ENCODE results near the gene ZNF232.
"Not testable (repeated sequence)": the region's sequence is repeated elsewhere in the genome, so short reads cannot be mapped to it uniquely, and the experiment has no call there.

ZNF232 gene

GRCh38 chr17:5111402-5112204 lies at the start of gene ZNF232:
TSS of gene ZNF232 (minus strand) at chr17:5111878. CDS start at chr17:5111822, 56 bp downstream.
- peak; percentile 78 to 84 (median 79) for DNase-seq (ENCODE audit: low read depth in 3 of 3, low spot score in 1 of 3)

GRCh38 chr17:5160702-5161101 lies 49.0 kb upstream of the ZNF232 start:
- not testable (repeated sequence) for DNase-seq (ENCODE audit: low read depth in 3 of 3, low spot score in 1 of 3)

- not testable (repeated sequence) for DNase-seq (ENCODE audit: low read depth in 3 of 3, low spot score in 1 of 3)
Observed at GRCh38 chr17:5146122-5146521, 34.4 kb upstream of the ZNF232 start.

- not testable (repeated sequence) for DNase-seq (ENCODE audit: low read depth in 3 of 3, low spot score in 1 of 3)
Observed at GRCh38 chr17:5142877-5143276, 31.2 kb upstream of the ZNF232 start.

GRCh38 chr17:5139458-5139732 lies 27.7 kb upstream of the ZNF232 start:
- DNase-seq (ENCODE audit: low read depth in 3 of 3, low spot score in 1 of 3), result no peak

GRCh38 chr17:5138616-5139457 lies 27.2 kb upstream of the ZNF232 start:
- DNase-seq (ENCODE audit: low read depth in 3 of 3, low spot score in 1 of 3), result no peak

GRCh38 chr17:5138198-5138544 lies 26.5 kb upstream of the ZNF232 start:
- DNase-seq (ENCODE audit: low read depth in 3 of 3, low spot score in 1 of 3), result not testable (repeated sequence)

- not testable (repeated sequence) for DNase-seq (ENCODE audit: low read depth in 3 of 3, low spot score in 1 of 3)
Observed at GRCh38 chr17:5137511-5138197, 26.0 kb upstream of the ZNF232 start.

- DNase-seq (ENCODE audit: low read depth in 3 of 3, low spot score in 1 of 3), result not testable (repeated sequence)
Observed at GRCh38 chr17:5136580-5137412, 25.1 kb upstream of the ZNF232 start.

- DNase-seq (ENCODE audit: low read depth in 3 of 3, low spot score in 1 of 3), result no peak
Observed at GRCh38 chr17:5135726-5136579, 24.3 kb upstream of the ZNF232 start.

GRCh38 chr17:5135131-5135712 lies 23.5 kb upstream of the ZNF232 start:
- DNase-seq (ENCODE audit: low read depth in 3 of 3, low spot score in 1 of 3), result not testable (repeated sequence)

GRCh38 chr17:5134571-5134970 lies 22.9 kb upstream of the ZNF232 start:
- not testable (repeated sequence) for DNase-seq (ENCODE audit: low read depth in 3 of 3, low spot score in 1 of 3)

GRCh38 chr17:5133961-5134360 lies 22.3 kb upstream of the ZNF232 start:
- DNase-seq (ENCODE audit: low read depth in 3 of 3, low spot score in 1 of 3), result not testable (repeated sequence)

- no peak for DNase-seq (ENCODE audit: low read depth in 3 of 3, low spot score in 1 of 3)
Observed at GRCh38 chr17:5133311-5133710, 21.6 kb upstream of the ZNF232 start.

GRCh38 chr17:5132503-5133225 lies 21.0 kb upstream of the ZNF232 start:
- DNase-seq (ENCODE audit: low read depth in 3 of 3, low spot score in 1 of 3), result not testable (repeated sequence)

GRCh38 chr17:5131799-5132502 lies 20.3 kb upstream of the ZNF232 start:
- DNase-seq (ENCODE audit: low read depth in 3 of 3, low spot score in 1 of 3), result not testable (repeated sequence)

- no peak for DNase-seq (ENCODE audit: low read depth in 3 of 3, low spot score in 1 of 3)
Observed at GRCh38 chr17:5131146-5131715, 19.6 kb upstream of the ZNF232 start.

GRCh38 chr17:5130687-5131086 lies 19.0 kb upstream of the ZNF232 start:
- DNase-seq (ENCODE audit: low read depth in 3 of 3, low spot score in 1 of 3), result not testable (repeated sequence)
